Measurements from ENCODE around the gene TNRC18. TPM values are rescaled to one million over a fixed set of nuclear protein-coding genes. Genes with fewer than 3 reads are reported as not detected.

Gene TNRC18
- total and polyA plus RNA-seq, 7 donors = 5.9 to 27.9 (median 18.5) TPM

DNA sequence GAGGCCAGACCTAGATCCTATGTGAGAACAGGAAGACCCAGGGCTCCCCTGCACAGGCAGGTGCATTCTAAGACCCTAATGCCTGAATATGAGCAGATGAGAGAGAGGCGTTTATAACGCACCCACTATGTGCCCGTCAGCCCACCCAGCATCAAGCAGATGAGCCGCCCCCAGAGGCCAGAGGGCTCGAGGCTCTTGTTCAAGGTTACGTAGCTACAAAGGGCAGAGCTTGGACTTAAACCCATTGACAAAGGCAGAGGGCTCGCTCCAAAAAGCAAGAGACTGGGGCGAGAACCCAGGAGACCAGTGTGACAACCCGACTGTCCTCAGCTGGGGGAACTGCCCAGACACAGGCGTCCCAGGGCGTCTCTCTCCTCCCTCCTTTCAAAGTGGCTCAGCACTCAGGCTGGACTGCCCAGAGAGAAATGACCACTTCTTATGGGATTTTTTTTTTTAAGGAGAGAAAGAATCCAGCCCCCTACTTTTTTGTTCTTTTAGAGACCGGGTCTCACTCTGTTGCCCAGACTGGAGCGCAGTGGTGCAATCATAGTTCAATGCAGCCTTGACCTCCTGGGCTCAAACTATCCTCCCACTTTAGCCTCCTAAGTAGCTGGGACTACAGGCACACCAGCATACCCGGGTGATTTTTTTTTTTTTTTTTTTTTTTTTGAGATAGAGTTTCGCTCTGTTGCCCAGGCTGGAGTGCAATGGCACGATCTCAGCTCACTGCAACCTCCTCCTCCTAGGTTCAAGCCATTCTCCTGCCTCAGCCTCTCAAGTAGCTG lies 40.1 kb downstream of the TNRC18 start:
- no peaks in the 10 kb centered on the region for H3K9me3 ChIP-seq
- H3K27me3 ChIP-seq (ENCODE audit: insufficient read depth in 3 of 3, low read length in 2 of 3) = no peaks in the 10 kb centered on the region
- ATAC-seq = no peak
- peaks cover 0 to 37% of the 10 kb centered on the region in 2 donors for H3K36me3 ChIP-seq (ENCODE audit: insufficient read depth in 1 of 2, low read depth in 1 of 2)
- TF ChIP-seq, protein P1, sequence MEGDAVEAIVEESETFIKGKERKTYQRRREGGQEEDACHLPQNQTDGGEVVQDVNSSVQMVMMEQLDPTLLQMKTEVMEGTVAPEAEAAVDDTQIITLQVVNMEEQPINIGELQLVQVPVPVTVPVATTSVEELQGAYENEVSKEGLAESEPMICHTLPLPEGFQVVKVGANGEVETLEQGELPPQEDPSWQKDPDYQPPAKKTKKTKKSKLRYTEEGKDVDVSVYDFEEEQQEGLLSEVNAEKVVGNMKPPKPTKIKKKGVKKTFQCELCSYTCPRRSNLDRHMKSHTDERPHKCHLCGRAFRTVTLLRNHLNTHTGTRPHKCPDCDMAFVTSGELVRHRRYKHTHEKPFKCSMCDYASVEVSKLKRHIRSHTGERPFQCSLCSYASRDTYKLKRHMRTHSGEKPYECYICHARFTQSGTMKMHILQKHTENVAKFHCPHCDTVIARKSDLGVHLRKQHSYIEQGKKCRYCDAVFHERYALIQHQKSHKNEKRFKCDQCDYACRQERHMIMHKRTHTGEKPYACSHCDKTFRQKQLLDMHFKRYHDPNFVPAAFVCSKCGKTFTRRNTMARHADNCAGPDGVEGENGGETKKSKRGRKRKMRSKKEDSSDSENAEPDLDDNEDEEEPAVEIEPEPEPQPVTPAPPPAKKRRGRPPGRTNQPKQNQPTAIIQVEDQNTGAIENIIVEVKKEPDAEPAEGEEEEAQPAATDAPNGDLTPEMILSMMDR (IDR thresholded peaks at IDR 0.05) = no peak
- DNase-seq = no peak
- WGBS, 3 donors = 72 to 81% (median 73%) methylated on average over 16 of the region's 16 CpGs
- H3K4me3 ChIP-seq = no peak overlapping the region
- intact Hi-C loops (cut with DNase I) = loop anchor here in 1 of 2 donors (10.0 kb wide), 1 partner anchor 301 kb away; no protein-coding TSS in a partner anchor
- no peak overlapping the region for H3K27ac ChIP-seq
- peaks cover 22% of the 10 kb centered on the region for H3K4me1 ChIP-seq

DNA sequence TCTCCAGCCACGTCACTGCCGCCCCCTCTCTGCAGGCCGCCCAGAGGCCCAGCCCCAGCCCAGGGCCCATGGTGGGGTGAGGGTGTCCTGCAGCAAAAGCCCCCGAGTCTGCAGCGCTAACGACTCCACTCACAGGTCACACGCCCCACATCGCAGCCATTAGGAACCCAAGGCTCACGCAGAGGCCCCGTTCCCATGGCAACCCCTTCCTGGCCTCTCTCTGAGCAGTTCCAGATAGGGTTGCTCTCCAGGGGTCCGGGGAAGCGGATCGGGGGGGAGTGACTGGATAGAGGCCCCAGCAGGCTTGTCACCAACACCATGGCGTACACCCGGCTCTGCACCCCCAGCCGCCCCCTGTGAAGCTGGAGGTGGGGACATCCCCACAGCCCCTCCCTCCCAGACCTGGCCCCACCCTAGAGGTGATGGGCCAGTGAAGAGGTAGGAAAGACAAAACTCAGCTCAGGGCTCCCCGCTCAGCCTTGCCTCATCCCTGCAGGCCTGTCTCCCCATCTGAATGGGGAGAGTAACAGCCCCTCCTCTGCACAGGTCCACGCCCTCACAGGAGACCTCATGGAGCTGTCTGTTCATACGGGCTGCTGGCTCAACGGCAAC lies 41.2 kb downstream of the TNRC18 start:
- DNase-seq (no peak), ATAC-seq (peak in 2 of 4 donors; percentile 18 to 21)
- 58 to 63% (median 62%) methylated on average over 20 of the region's 20 CpGs for WGBS, 3 donors
- Histone ChIP-seq H3K4me3 (no peak overlapping the region), H3K27ac (no peak overlapping the region), H3K9me3 (no peaks in the 10 kb centered on the region), H3K4me1 (peaks cover 22% of the 10 kb centered on the region), H3K36me3 (ENCODE audit: insufficient read depth in 1 of 2, low read depth in 1 of 2) (peaks cover 0 to 30% of the 10 kb centered on the region in 2 donors), H3K27me3 (ENCODE audit: insufficient read depth in 3 of 3, low read length in 2 of 3) (no peaks in the 10 kb centered on the region)
- intact Hi-C loops (cut with DNase I) = loop anchor here in 1 of 2 donors (10.0 kb wide), 1 partner anchor 302 kb away; no protein-coding TSS in a partner anchor
- TF ChIP-seq, protein P1 (IDR thresholded peaks at IDR 0.05) = no peak

DNA sequence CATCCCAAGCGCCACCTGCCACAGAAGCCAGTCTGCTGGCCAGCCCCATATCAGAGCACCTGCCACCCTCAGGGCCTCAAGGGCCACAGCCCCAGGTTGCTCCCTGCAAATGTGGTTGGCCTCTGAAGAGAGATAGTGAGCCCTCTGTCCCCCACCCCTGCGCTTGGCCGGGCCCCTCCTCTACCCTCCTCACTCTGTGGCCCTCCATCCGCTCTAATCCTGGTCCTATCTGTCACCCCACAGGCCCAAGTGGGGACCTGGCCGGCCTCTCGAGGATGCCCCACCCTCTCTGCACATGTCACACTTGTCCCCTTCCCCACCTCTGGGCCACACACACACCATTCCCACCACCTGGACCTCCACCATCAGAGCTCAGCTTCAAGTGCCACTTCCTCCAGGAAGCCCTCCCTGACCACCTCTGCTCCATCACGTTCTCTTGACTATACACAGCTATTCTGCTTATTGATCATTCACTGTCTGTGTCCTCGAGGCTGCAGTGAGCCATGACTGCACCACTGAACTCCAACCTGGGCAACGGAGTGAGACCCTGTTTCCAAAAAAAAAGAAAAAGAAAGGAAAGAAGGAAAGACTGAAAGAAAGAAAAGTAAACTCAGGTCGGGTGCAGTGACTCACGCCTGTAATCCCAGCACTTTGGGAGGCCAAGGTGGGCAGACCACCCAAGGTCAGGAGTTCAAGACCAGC lies 42.4 kb downstream of the TNRC18 start:
- peaks cover 22% of the 10 kb centered on the region for H3K4me1 ChIP-seq
- WGBS, 3 donors = 75 to 86% (median 80%) methylated on average over 11 of the region's 11 CpGs
- H3K36me3 ChIP-seq (ENCODE audit: insufficient read depth in 1 of 2, low read depth in 1 of 2) = peaks cover 0 to 30% of the 10 kb centered on the region in 2 donors

DNA sequence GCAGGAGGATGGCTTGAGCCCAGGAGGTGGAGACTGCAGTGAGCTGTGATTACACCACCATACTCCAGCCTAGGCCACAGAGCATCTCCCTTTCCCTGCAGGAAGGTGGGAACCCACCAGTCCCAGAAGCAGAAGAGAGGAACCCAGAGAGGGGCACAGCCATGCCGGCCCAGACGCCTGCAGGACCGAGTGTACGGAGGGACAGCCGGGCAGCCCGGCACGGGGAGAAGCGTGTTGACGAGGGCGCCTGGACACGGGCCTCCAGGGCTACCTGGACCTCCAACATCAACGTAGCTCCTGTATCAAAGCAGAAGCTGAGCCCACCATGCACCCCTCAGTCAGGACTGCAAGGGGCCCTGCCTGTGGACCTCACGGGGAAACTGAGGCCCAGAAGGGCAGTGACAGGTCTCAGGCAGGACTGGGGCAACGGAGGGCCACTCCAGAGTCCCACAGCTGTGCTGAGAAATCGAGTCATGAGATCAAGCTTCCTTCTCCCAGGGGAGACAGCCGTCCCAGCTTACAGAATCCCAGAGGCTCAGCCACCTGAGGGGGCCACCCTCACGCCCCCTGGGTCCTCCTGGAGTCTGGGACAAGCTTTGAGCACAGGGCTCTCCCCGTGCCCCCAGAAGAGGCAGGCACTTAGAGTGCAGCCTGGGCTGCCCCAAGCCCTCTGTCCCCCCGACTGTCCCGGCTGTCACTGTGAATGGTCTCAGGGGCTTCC lies 43.1 kb downstream of the TNRC18 start:
- Histone ChIP-seq H3K4me3 (no peak overlapping the region), H3K4me1 (peaks cover 22% of the 10 kb centered on the region), H3K27me3 (ENCODE audit: insufficient read depth in 3 of 3, low read length in 2 of 3) (no peaks in the 10 kb centered on the region), H3K36me3 (ENCODE audit: insufficient read depth in 1 of 2, low read depth in 1 of 2) (peaks cover 0 to 30% of the 10 kb centered on the region in 2 donors), H3K27ac (no peak overlapping the region), H3K9me3 (no peaks in the 10 kb centered on the region)
- TF ChIP-seq, protein P1 (IDR thresholded peaks at IDR 0.05) = no peak
- no peak for ATAC-seq
- WGBS, 3 donors = 76 to 86% (median 84%) methylated on average over 19 to 20 of the region's 20 CpGs
- intact Hi-C loops (cut with DNase I) = loop anchor here in 1 of 2 donors (10.0 kb wide), 1 partner anchor 304 kb away; no protein-coding TSS in a partner anchor
- DNase-seq = no peak

More for the DNA sequence above, 42.4 kb downstream of the TNRC18 start:
- no peaks in the 10 kb centered on the region for H3K9me3 ChIP-seq
- no peak for DNase-seq
- no peak for ATAC-seq
- TF ChIP-seq, protein P1 (IDR thresholded peaks at IDR 0.05) = no peak
- H3K27me3 ChIP-seq (ENCODE audit: insufficient read depth in 3 of 3, low read length in 2 of 3) = no peaks in the 10 kb centered on the region
- H3K27ac ChIP-seq = no peak overlapping the region
- H3K4me3 ChIP-seq = no peak overlapping the region
- intact Hi-C loops (cut with DNase I) = loop anchor here in 1 of 2 donors (10.0 kb wide), 1 partner anchor 304 kb away; no protein-coding TSS in a partner anchor

All from psoas muscle (tissue), 8 donors.